Esophagus muscularis mucosa (tissue), 3 donors: ENCODE results near the gene CELF4.

Source experiments
- POLR2A ChIP-seq: fragments of 450-650 bp; IDR thresholded peaks from one replicate; pipeline ENCODE4 v1.6.1; 2017; ENCODE audit warnings: antibody characterized with exemption, moderate library complexity, mild to moderate bottlenecking, low read depth
- POLR2AphosphoS5 ChIP-seq, 2 donors: sonication (generic); formaldehyde crosslinking; IDR thresholded peaks; one replicate each; pipeline ENCODE4 v1.6.1; 2017; ENCODE audit warnings: antibody characterized with exemption in 2 of 2
- TF ChIP-seq, protein P1 (sequence below), 3 experiments: fragments of 200-600 bp in 2 of 3; fragments of 450-650 bp in 1 of 3; sonication (generic) in 2 of 3; IDR thresholded peaks; one replicate each; pipeline ENCODE4 v1.5.1; 2017 to 2019; ENCODE audit warnings: antibody characterized with exemption in 3 of 3, mild to moderate bottlenecking in 2 of 3, moderate library complexity in 1 of 3

DNA sequence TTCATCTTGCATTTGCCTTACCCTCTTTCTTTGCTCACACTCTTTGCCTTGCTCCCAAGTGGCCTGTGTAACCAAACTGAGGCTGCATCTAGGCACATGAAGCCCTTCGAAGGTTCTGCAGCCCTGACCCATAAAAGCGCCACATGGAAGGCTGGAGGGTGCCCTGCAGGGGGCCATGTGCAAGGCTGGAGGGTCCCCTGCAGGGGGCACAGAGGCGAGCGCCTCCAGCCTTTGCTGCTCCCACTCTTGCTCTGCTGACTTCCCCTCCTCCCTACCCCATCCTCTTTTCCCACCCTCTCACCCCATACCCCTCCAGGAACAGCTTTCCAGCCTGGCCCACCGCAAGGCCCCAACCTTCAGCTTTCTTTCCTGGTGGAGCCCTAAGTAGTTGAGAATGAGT, 317.3 kb downstream of the CELF4 start:
- TF ChIP-seq, protein P1, sequence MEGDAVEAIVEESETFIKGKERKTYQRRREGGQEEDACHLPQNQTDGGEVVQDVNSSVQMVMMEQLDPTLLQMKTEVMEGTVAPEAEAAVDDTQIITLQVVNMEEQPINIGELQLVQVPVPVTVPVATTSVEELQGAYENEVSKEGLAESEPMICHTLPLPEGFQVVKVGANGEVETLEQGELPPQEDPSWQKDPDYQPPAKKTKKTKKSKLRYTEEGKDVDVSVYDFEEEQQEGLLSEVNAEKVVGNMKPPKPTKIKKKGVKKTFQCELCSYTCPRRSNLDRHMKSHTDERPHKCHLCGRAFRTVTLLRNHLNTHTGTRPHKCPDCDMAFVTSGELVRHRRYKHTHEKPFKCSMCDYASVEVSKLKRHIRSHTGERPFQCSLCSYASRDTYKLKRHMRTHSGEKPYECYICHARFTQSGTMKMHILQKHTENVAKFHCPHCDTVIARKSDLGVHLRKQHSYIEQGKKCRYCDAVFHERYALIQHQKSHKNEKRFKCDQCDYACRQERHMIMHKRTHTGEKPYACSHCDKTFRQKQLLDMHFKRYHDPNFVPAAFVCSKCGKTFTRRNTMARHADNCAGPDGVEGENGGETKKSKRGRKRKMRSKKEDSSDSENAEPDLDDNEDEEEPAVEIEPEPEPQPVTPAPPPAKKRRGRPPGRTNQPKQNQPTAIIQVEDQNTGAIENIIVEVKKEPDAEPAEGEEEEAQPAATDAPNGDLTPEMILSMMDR (IDR thresholded peaks at IDR 0.05) = no peak
- TF ChIP-seq POLR2AphosphoS5 (IDR thresholded peaks at IDR 0.05) (no peak), POLR2A (no peak)
